WTC11 (cell line): ENCODE data around the gene HMGB2. TPM values are rescaled to one million over a fixed set of nuclear protein-coding genes. Genes with fewer than 3 reads are reported as not detected.

Source experiments
- CREB1 ChIP-seq: sonication (generic); formaldehyde crosslinking; IDR thresholded peaks from 2 replicates; pipeline ENCODE4 v1.8.0; 2023; ENCODE audit warnings: mild to moderate bottlenecking, missing genetic modification reagents
- FOXK1 ChIP-seq: sonication (generic); formaldehyde crosslinking; IDR thresholded peaks from 2 replicates; pipeline ENCODE4 v1.8.0; 2022; ENCODE audit warnings: mild to moderate bottlenecking, moderate library complexity, missing genetic modification reagents
- JUN ChIP-seq: sonication (generic); formaldehyde crosslinking; IDR thresholded peaks from 2 replicates; pipeline ENCODE4 v1.8.0; 2023; ENCODE audit warnings: mild to moderate bottlenecking, missing genetic modification reagents
- NFYB ChIP-seq: sonication (generic); formaldehyde crosslinking; conservative IDR thresholded peaks from 2 replicates; pipeline ENCODE4 v1.8.0; 2022; ENCODE audit warnings: low read depth, missing genetic modification reagents
- SMAD3 ChIP-seq: sonication (generic); formaldehyde crosslinking; IDR thresholded peaks from 2 replicates; pipeline ENCODE4 v1.8.0; 2022; ENCODE audit warnings: missing genetic modification reagents, mild to moderate bottlenecking, borderline replicate concordance
- SP1 ChIP-seq: sonication (generic); formaldehyde crosslinking; conservative IDR thresholded peaks from 2 replicates; pipeline ENCODE4 v1.8.1; 2022; ENCODE audit warnings: missing genetic modification reagents
- TP53 ChIP-seq: sonication (generic); formaldehyde crosslinking; IDR thresholded peaks from 2 replicates; pipeline ENCODE4 v1.8.1; 2023; ENCODE audit warnings: mild to moderate bottlenecking, missing genetic modification reagents
- ZNF317 ChIP-seq: sonication (generic); formaldehyde crosslinking; IDR thresholded peaks from 2 replicates; pipeline ENCODE4 v1.8.1; 2023; ENCODE audit warnings: low read depth, mild to moderate bottlenecking, moderate library complexity, missing genetic modification reagents, borderline replicate concordance
- total RNA-seq: library from RNA; stranded (reverse); gene quantifications from 3 replicates; pipeline ENCODE4 v1.2.3, GENCODE V29; 2021
- TF ChIP-seq, protein P1 (sequence below): sonication (generic); formaldehyde crosslinking; IDR thresholded peaks from 2 replicates; pipeline ENCODE4 v1.8.0; 2022; ENCODE audit warnings: mild to moderate bottlenecking, missing genetic modification reagents
- TF ChIP-seq, protein P2 (sequence below): sonication (generic); formaldehyde crosslinking; conservative IDR thresholded peaks from 2 replicates; pipeline ENCODE4 v1.8.1; 2023; ENCODE audit warnings: mild to moderate bottlenecking, low read depth, missing genetic modification reagents, moderate library complexity
- TF ChIP-seq, protein P3 (sequence below): sonication (generic); formaldehyde crosslinking; IDR thresholded peaks from 2 replicates; pipeline ENCODE4 v1.8.1; 2023; ENCODE audit warnings: mild to moderate bottlenecking, moderate library complexity, missing genetic modification reagents
- TF ChIP-seq, protein P4 (sequence below): sonication (generic); formaldehyde crosslinking; IDR thresholded peaks from 2 replicates; pipeline ENCODE4 v1.8.0; 2023; ENCODE audit warnings: missing genetic modification reagents, mild to moderate bottlenecking, borderline replicate concordance
- TF ChIP-seq, protein P5 (sequence below): sonication (generic); formaldehyde crosslinking; IDR thresholded peaks from 2 replicates; pipeline ENCODE4 v1.8.0; 2022; ENCODE audit warnings: mild to moderate bottlenecking, missing genetic modification reagents
- TF ChIP-seq, protein P6 (sequence below): sonication (generic); formaldehyde crosslinking; IDR thresholded peaks from 2 replicates; pipeline ENCODE4 v1.8.1; 2023; ENCODE audit warnings: mild to moderate bottlenecking, missing genetic modification reagents, moderate library complexity
- TF ChIP-seq, protein P7 (sequence below): sonication (generic); formaldehyde crosslinking; IDR thresholded peaks from 2 replicates; pipeline ENCODE4 v1.8.1; 2022; ENCODE audit warnings: low read depth, mild to moderate bottlenecking, moderate library complexity, missing genetic modification reagents, borderline replicate concordance
- TF ChIP-seq, protein P8 (sequence below): sonication (generic); formaldehyde crosslinking; IDR thresholded peaks from 2 replicates; pipeline ENCODE4 v1.8.1; 2022; ENCODE audit warnings: low read depth, missing genetic modification reagents, borderline replicate concordance
- TF ChIP-seq, protein P9 (sequence below): sonication (generic); formaldehyde crosslinking; IDR thresholded peaks from 2 replicates; pipeline ENCODE4 v1.8.0; 2022; ENCODE audit warnings: mild to moderate bottlenecking, missing genetic modification reagents

HMGB2 gene
- total RNA-seq, 1 experiment from 2014 or later, result 279 TPM

DNA sequence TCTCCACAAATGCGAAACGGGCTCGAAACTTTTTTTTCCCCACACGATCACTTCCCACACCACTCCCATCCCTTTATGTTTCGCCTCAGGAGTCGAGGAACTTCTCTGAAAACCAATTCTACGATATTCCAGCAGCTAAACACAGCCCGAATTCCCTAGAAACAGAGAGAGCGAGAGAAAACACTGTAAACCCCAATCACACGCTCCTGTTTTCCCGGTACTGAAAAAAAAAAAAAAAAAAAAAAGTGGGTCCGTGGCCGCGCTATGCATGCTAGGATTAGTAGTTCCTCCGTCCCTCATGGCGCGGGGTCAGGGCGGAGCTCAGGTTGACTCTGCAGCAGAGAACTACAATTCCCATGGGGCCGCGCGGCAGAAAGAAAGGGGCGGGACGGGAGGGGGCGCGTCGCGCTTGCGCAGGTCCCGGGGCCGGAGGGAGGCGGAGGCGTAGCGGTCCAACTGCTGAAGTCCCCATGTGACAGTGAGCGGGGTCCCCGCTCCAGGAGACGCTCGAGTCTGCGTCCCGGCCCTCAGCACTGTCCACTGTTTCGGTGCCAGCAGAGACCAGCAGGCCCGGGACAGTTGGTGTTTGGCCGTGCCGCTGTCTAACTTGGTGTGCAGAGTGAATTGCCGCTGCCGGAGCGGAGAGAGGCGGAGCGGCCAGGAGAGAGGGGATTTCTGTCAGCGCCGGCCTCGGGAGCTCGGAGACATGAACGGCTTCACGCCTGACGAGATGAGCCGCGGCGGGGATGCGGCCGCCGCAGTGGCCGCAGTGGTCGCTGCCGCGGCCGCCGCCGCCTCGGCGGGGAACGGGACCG, 36.5 kb upstream of the HMGB2 start, which contains the start of gene SAP30 (continued):
- TF ChIP-seq SMAD3 (no peak), SP1 (CRISPR knock-in tag) (peak; percentile 79), NFYB (no peak), JUN (no peak), CREB1 (CRISPR knock-in tag) (no peak), FOXK1 (peak; percentile 44; the same call in 1 of the 2 replicates), ZNF317 (CRISPR knock-in tag) (no peak), TP53 (CRISPR knock-in tag) (no peak)
- TF ChIP-seq, protein P1, sequence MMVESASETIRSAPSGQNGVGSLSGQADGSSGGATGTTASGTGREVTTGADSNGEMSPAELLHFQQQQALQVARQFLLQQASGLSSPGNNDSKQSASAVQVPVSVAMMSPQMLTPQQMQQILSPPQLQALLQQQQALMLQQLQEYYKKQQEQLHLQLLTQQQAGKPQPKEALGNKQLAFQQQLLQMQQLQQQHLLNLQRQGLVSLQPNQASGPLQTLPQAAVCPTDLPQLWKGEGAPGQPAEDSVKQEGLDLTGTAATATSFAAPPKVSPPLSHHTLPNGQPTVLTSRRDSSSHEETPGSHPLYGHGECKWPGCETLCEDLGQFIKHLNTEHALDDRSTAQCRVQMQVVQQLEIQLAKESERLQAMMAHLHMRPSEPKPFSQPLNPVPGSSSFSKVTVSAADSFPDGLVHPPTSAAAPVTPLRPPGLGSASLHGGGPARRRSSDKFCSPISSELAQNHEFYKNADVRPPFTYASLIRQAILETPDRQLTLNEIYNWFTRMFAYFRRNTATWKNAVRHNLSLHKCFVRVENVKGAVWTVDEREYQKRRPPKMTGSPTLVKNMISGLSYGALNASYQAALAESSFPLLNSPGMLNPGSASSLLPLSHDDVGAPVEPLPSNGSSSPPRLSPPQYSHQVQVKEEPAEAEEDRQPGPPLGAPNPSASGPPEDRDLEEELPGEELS (CRISPR knock-in tag), result 0 out of 2 replicates have a peak, but pooled peaks have one; percentile 40
- TF ChIP-seq, protein P2, sequence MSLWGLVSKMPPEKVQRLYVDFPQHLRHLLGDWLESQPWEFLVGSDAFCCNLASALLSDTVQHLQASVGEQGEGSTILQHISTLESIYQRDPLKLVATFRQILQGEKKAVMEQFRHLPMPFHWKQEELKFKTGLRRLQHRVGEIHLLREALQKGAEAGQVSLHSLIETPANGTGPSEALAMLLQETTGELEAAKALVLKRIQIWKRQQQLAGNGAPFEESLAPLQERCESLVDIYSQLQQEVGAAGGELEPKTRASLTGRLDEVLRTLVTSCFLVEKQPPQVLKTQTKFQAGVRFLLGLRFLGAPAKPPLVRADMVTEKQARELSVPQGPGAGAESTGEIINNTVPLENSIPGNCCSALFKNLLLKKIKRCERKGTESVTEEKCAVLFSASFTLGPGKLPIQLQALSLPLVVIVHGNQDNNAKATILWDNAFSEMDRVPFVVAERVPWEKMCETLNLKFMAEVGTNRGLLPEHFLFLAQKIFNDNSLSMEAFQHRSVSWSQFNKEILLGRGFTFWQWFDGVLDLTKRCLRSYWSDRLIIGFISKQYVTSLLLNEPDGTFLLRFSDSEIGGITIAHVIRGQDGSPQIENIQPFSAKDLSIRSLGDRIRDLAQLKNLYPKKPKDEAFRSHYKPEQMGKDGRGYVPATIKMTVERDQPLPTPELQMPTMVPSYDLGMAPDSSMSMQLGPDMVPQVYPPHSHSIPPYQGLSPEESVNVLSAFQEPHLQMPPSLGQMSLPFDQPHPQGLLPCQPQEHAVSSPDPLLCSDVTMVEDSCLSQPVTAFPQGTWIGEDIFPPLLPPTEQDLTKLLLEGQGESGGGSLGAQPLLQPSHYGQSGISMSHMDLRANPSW, result no peak
- TF ChIP-seq, protein P3, sequence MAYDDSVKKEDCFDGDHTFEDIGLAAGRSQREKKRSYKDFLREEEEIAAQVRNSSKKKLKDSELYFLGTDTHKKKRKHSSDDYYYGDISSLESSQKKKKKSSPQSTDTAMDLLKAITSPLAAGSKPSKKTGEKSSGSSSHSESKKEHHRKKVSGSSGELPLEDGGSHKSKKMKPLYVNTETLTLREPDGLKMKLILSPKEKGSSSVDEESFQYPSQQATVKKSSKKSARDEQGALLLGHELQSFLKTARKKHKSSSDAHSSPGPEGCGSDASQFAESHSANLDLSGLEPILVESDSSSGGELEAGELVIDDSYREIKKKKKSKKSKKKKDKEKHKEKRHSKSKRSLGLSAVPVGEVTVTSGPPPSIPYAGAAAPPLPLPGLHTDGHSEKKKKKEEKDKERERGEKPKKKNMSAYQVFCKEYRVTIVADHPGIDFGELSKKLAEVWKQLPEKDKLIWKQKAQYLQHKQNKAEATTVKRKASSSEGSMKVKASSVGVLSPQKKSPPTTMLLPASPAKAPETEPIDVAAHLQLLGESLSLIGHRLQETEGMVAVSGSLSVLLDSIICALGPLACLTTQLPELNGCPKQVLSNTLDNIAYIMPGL (CRISPR knock-in tag), result peak; percentile 15; the same call in 1 of the 2 replicates
- TF ChIP-seq, protein P4, sequence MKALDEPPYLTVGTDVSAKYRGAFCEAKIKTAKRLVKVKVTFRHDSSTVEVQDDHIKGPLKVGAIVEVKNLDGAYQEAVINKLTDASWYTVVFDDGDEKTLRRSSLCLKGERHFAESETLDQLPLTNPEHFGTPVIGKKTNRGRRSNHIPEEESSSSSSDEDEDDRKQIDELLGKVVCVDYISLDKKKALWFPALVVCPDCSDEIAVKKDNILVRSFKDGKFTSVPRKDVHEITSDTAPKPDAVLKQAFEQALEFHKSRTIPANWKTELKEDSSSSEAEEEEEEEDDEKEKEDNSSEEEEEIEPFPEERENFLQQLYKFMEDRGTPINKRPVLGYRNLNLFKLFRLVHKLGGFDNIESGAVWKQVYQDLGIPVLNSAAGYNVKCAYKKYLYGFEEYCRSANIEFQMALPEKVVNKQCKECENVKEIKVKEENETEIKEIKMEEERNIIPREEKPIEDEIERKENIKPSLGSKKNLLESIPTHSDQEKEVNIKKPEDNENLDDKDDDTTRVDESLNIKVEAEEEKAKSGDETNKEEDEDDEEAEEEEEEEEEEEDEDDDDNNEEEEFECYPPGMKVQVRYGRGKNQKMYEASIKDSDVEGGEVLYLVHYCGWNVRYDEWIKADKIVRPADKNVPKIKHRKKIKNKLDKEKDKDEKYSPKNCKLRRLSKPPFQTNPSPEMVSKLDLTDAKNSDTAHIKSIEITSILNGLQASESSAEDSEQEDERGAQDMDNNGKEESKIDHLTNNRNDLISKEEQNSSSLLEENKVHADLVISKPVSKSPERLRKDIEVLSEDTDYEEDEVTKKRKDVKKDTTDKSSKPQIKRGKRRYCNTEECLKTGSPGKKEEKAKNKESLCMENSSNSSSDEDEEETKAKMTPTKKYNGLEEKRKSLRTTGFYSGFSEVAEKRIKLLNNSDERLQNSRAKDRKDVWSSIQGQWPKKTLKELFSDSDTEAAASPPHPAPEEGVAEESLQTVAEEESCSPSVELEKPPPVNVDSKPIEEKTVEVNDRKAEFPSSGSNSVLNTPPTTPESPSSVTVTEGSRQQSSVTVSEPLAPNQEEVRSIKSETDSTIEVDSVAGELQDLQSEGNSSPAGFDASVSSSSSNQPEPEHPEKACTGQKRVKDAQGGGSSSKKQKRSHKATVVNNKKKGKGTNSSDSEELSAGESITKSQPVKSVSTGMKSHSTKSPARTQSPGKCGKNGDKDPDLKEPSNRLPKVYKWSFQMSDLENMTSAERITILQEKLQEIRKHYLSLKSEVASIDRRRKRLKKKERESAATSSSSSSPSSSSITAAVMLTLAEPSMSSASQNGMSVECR (CRISPR knock-in tag), result peak; percentile 57; the same call in 1 of the 2 replicates
- TF ChIP-seq, protein P5, sequence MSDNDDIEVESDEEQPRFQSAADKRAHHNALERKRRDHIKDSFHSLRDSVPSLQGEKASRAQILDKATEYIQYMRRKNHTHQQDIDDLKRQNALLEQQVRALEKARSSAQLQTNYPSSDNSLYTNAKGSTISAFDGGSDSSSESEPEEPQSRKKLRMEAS (CRISPR knock-in tag), result peak; percentile 72
- TF ChIP-seq, protein P6, sequence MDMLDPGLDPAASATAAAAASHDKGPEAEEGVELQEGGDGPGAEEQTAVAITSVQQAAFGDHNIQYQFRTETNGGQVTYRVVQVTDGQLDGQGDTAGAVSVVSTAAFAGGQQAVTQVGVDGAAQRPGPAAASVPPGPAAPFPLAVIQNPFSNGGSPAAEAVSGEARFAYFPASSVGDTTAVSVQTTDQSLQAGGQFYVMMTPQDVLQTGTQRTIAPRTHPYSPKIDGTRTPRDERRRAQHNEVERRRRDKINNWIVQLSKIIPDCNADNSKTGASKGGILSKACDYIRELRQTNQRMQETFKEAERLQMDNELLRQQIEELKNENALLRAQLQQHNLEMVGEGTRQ (CRISPR knock-in tag), result peak; percentile 84
- TF ChIP-seq, protein P7, sequence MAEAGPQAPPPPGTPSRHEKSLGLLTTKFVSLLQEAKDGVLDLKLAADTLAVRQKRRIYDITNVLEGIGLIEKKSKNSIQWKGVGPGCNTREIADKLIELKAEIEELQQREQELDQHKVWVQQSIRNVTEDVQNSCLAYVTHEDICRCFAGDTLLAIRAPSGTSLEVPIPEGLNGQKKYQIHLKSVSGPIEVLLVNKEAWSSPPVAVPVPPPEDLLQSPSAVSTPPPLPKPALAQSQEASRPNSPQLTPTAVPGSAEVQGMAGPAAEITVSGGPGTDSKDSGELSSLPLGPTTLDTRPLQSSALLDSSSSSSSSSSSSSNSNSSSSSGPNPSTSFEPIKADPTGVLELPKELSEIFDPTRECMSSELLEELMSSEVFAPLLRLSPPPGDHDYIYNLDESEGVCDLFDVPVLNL (CRISPR knock-in tag), result no peak
- TF ChIP-seq, protein P8, sequence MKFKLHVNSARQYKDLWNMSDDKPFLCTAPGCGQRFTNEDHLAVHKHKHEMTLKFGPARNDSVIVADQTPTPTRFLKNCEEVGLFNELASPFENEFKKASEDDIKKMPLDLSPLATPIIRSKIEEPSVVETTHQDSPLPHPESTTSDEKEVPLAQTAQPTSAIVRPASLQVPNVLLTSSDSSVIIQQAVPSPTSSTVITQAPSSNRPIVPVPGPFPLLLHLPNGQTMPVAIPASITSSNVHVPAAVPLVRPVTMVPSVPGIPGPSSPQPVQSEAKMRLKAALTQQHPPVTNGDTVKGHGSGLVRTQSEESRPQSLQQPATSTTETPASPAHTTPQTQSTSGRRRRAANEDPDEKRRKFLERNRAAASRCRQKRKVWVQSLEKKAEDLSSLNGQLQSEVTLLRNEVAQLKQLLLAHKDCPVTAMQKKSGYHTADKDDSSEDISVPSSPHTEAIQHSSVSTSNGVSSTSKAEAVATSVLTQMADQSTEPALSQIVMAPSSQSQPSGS, result no peak
- TF ChIP-seq, protein P9, sequence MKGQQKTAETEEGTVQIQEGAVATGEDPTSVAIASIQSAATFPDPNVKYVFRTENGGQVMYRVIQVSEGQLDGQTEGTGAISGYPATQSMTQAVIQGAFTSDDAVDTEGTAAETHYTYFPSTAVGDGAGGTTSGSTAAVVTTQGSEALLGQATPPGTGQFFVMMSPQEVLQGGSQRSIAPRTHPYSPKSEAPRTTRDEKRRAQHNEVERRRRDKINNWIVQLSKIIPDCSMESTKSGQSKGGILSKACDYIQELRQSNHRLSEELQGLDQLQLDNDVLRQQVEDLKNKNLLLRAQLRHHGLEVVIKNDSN (CRISPR knock-in tag), result peak; percentile 80
